Right atrium auricular region (tissue), 2 donors: Measurements from ENCODE around the gene C9orf78. TPM values are rescaled to one million over a fixed set of nuclear protein-coding genes. Genes with fewer than 3 reads are reported as not detected.

ENCODE experiments used
- DNase-seq: peaks from one replicate; pipeline ENCODE4 v3.0.0-alpha.2; 2019; ENCODE audit warnings: low spot score
- H3K27ac ChIP-seq, 2 donors: fragments of 200-600 bp; sonication (generic); 1 replicate in 1 of 2; 2 replicates in 1 of 2; pipeline ENCODE4 v1.5.1; 2016 to 2019
- H3K27me3 ChIP-seq, 2 donors: fragments of 200-600 bp; sonication (generic); one replicate each; pipeline versions ENCODE4 v1.5.1 to v1.6.0; 2017 to 2019
- H3K36me3 ChIP-seq: fragments of 200-600 bp; sonication (generic); one replicate; pipeline ENCODE4 v1.5.1; 2016
- H3K4me1 ChIP-seq, 2 donors: fragments of 200-600 bp; sonication (generic); one replicate each; pipeline versions ENCODE4 v1.5.1 to v1.6.0; 2017 to 2019
- H3K4me3 ChIP-seq, 2 donors: fragments of 200-600 bp; sonication (generic); 1 replicate in 1 of 2; 2 replicates in 1 of 2; pipeline ENCODE4 v1.5.1; 2017 to 2019; ENCODE audit warnings: mild to moderate bottlenecking in 1 of 2, moderate library complexity in 1 of 2
- H3K9me3 ChIP-seq, 2 donors: fragments of 200-600 bp; sonication (generic); one replicate each; pipeline ENCODE4 v1.5.1; 2019
- total RNA-seq, 2 donors: library from RNA; depleted of rRNA; stranded (reverse); fragments of >200 nt; gene quantifications; one replicate each; pipeline ENCODE4 v1.1.0, GENCODE V29; 2016
- TF ChIP-seq, protein P1 (sequence below), 2 donors: fragments of 200-600 bp; sonication (generic); IDR thresholded peaks; one replicate each; pipeline ENCODE4 v1.5.1; 2019; ENCODE audit warnings: antibody characterized with exemption in 2 of 2

Gene C9orf78
- total RNA-seq, 2 donors from 2014 or later, result 43.1 to 67.2 TPM

DNA sequence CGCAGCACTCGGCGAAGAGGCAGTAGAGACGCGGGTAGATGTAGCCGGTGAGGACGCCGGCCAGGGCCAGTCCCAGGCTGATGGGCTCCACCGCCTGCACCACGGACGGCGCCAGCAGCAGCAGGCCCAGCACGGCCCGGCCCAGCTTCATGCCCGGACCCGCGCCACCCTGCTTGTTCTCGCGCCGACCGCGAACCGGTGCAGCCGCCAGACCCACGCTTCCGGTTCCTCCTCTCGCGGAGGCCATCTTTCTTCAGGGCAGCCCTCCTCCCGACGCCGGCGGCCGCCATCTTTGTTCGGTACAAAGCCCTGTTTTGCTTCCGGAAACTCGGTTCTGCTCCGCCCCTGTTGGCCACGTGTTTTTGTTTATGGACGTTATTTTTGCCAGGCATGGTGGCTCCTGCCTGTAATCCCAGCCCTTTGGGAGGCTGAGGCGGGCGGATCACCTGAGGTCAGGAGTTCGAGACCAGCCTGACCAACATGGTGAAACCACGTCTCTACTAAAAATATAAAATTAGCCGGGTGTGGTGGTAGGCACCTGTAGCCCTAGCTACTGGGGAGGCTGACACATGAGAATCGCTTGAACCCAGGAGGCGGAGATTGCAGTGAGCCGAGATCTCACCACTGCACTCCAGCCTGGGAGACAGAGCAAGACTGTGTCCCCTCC lies 11.0 kb downstream of the C9orf78 start, which contains the start of gene TOR1A:
TOR1A (minus strand) TSS at position 202 of the 667 bp plus-strand sequence; CDS start at position 151, 51 bp downstream.
- TF ChIP-seq, protein P1, sequence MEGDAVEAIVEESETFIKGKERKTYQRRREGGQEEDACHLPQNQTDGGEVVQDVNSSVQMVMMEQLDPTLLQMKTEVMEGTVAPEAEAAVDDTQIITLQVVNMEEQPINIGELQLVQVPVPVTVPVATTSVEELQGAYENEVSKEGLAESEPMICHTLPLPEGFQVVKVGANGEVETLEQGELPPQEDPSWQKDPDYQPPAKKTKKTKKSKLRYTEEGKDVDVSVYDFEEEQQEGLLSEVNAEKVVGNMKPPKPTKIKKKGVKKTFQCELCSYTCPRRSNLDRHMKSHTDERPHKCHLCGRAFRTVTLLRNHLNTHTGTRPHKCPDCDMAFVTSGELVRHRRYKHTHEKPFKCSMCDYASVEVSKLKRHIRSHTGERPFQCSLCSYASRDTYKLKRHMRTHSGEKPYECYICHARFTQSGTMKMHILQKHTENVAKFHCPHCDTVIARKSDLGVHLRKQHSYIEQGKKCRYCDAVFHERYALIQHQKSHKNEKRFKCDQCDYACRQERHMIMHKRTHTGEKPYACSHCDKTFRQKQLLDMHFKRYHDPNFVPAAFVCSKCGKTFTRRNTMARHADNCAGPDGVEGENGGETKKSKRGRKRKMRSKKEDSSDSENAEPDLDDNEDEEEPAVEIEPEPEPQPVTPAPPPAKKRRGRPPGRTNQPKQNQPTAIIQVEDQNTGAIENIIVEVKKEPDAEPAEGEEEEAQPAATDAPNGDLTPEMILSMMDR (IDR thresholded peaks at IDR 0.05), result no peak
- Histone ChIP-seq H3K27me3 (no peaks in the 10 kb centered on the region), H3K4me1 (peaks cover 0 to 8% of the 10 kb centered on the region in 2 donors), H3K27ac (peak within 1 kb of the TSS; percentile 38 to 78), H3K4me3 (peak within 1 kb of the TSS; percentile 72 to 97), H3K36me3 (peaks cover 39% of the 10 kb centered on the region), H3K9me3 (no peaks in the 10 kb centered on the region)
- DNase-seq, result peak; percentile 94

DNA sequence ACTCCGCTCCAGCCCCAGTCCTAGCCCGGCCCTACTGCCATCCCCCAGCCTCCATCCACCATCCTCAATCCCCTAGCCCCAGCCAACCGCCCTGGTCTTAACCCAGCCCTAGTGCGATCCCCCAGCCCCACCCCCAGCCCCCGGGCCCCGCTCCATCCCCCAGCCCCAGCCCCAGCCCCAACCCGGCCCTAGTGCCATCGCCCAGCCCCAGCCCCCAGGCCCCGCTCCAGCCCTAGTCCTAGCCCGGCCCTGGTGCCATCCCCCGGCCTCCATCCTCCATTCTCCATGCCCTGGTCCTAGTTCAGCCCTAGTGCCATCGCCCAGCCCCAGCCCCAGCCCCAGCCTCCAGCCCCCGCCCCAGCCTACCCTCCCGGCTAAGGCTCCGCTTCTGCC lies 11.5 kb downstream of the C9orf78 start:
- TF ChIP-seq, protein P1 (IDR thresholded peaks at IDR 0.05), result no peak
- peak overlapping the region; percentile 38 to 78 for H3K27ac ChIP-seq
- H3K36me3 ChIP-seq, result peaks cover 34% of the 10 kb centered on the region

DNA sequence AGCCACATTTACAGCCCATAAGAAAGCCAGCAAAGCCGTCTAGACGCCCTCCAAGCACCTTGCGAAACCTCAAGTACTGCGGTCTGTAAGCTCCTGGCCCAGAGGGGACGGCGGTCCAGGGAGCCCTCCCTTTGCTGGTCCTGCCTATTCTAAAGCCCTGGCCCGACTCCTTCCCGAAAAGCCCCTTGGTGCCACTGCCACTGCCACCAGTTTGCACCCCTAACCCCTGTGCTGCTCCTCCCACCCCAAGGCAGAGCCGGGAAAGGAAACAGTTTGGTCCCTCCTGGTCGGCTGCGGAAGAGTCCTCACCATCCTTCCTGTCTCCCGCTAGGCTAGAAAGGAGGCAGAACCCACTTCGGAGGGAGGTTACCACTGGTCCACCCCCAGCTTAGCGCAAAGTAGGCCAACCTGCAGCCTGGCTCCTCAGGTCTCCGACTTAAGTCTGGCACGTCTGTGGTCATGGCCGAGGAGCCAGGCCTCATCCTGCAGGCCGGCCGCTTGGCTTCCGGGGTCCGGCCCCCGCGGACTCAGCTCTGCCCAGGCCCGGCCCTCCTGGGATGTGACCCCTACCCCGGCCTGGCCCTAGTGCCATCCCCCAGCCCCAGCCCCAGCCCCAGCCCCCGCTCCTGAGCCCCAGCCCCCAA lies 12.1 kb downstream of the C9orf78 start:
- peak overlapping the region in 1 of 2 donors; percentile 78 for H3K27ac ChIP-seq
- peak overlapping the region; percentile 72 to 97 for H3K4me3 ChIP-seq

More for the DNA sequence above, 11.5 kb downstream of the C9orf78 start:
- H3K4me3 ChIP-seq, result peak overlapping the region; percentile 72 to 97
- no peak for DNase-seq
- H3K4me1 ChIP-seq, result peaks cover 0 to 8% of the 10 kb centered on the region in 2 donors
- H3K27me3 ChIP-seq, result no peaks in the 10 kb centered on the region
- no peaks in the 10 kb centered on the region for H3K9me3 ChIP-seq

DNA sequence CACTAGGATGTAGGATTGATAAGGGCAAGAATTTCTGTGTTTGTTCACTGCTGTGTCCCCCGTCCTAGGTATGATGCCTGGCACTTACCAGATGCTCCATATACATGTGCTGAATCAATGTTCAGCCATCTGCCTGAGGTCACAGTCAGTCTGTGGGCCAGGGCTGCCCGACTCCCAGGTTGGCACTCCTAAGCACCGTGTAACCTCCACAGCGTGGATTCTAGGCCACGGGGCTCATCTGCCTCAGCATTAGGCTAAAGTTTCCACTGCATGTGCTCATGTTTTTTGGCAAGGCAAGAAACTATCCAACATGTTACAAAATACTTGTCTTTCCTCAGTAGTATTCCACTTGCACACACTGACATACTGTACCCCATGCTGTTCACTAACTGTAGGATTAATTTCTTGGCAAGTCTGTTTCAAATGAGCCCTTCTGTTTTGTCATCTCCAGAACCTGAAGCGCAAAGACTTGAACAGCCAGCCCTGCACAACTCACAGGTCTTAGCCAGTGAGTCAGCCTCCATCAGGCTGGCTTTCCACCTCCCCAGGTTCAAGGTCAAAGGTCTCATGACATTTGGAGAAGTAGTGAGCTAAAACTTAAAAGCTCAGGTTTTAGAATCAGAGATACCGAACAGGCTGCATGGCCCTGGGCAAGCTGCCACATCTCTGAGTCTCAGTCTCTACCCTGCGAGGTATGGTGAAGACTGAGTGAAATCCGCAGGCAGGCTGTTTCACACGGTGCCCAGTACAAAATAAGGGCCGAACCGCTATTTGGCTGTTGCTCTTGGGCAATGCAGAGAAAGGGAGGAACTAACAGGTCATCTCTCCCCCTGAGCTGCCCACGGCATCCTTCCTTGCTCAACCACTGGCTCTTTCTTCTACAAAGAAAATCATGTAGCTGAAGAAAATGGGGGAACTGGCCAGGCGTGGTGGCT lies 18.3 kb downstream of the C9orf78 start:
- no peaks in the 10 kb centered on the region for H3K9me3 ChIP-seq
- peaks cover 62% of the 10 kb centered on the region for H3K36me3 ChIP-seq
- H3K4me1 ChIP-seq, result no peaks in the 10 kb centered on the region
- H3K4me3 ChIP-seq, result no peak overlapping the region
- TF ChIP-seq, protein P1 (IDR thresholded peaks at IDR 0.05), result no peak
- H3K27me3 ChIP-seq, result no peaks in the 10 kb centered on the region
- no peak overlapping the region for H3K27ac ChIP-seq
- no peak for DNase-seq

More for the DNA sequence above, 12.1 kb downstream of the C9orf78 start:
- no peak for DNase-seq
- Histone ChIP-seq H3K4me1 (peaks cover 0 to 8% of the 10 kb centered on the region in 2 donors), H3K27me3 (no peaks in the 10 kb centered on the region), H3K9me3 (no peaks in the 10 kb centered on the region), H3K36me3 (peaks cover 34% of the 10 kb centered on the region)
- TF ChIP-seq, protein P1 (IDR thresholded peaks at IDR 0.05), result no peak

DNA sequence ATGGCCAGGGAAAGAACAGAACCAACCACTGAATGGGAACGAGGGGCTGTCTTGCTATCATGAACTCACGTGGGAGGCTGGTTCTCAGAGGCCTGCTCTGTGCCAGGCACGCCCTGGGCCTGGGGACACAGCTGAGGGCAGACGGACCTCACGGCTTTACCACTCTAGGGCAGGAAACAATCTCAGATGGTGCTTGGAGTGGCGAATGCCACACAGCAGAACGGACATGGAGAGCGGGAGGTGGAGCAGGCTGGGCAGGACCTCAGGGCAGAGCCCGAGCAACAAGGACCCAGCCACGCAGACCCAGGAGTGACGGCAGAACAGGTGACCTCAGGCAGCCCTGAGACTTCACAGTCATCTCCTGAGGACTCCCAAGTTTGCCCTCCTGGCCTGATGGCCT lies 19.8 kb downstream of the C9orf78 start:
- no peaks in the 10 kb centered on the region for H3K4me1 ChIP-seq
- H3K4me3 ChIP-seq, result no peak overlapping the region
- H3K27ac ChIP-seq, result no peak overlapping the region
- DNase-seq, result no peak
- TF ChIP-seq, protein P1 (IDR thresholded peaks at IDR 0.05), result no peak
- no peaks in the 10 kb centered on the region for H3K27me3 ChIP-seq
- H3K36me3 ChIP-seq, result peaks cover 50% of the 10 kb centered on the region
- no peaks in the 10 kb centered on the region for H3K9me3 ChIP-seq
